ENCODE data around the gene FBXW5. TPM values are rescaled to one million over a fixed set of nuclear protein-coding genes. Genes with fewer than 3 reads are reported as not detected.

FBXW5 gene
- total and polyA plus RNA-seq, 10 of the 15 experiments (the other 5 are each of a cell fraction or from before 2014, with no cell fraction given): 0.21 to 97.3 (median 44.5) TPM

GRCh38 chr9:136978865-136979544 is 34.5 kb upstream of the FBXW5 start:
- Histone ChIP-seq H3K4me3 (no peak overlapping the region), H3K27me3 (replicated peaks in 1 of 2; ENCODE audit: control insufficient read depth in 2 of 2, insufficient read depth in 2 of 2, low read length in 1 of 2) (peaks cover 0 to 4% of the 10 kb centered on the region in 2 experiments; a peak in 3 of 4 replicates), H3K9me3 (replicated peaks; ENCODE audit: control insufficient read depth, insufficient read depth, low read length) (no peaks in the 10 kb centered on the region), H3K36me3 (ENCODE audit: control insufficient read depth in 2 of 2, insufficient read depth in 2 of 2, low read length in 1 of 2) (no peaks in the 10 kb centered on the region), H3K9ac (ENCODE audit: control insufficient read depth, insufficient read depth, low read length) (no peak overlapping the region), H4K20me1 (ENCODE audit: control insufficient read depth, insufficient read depth) (peaks cover 3% of the 10 kb centered on the region; the same call in 1 of the 2 replicates), H3K4me1 (ENCODE audit: control insufficient read depth, insufficient read depth, low read length) (no peaks in the 10 kb centered on the region), H2AFZ (ENCODE audit: control insufficient read depth, low read depth, low read length) (no peak overlapping the region), H3K79me2 (ENCODE audit: control insufficient read depth, insufficient read depth, low read length) (no peaks in the 10 kb centered on the region), H3K4me2 (ENCODE audit: control insufficient read depth, insufficient read depth) (no peak overlapping the region), H3K27ac (ENCODE audit: control insufficient read depth, insufficient read depth) (no peak overlapping the region)
- intact Hi-C loops (cut with micrococcal nuclease; ENCODE audit: unreplicated experiment) (no loop called here), in situ Hi-C loops (cut with MboI) (no loop called here)
- no TSS peak for BruUV-seq (replicated peaks)
- ChIA-PET SMC1A (ENCODE audit: uncharacterized antibody, unreplicated experiment) (no interaction called here), RAD21 (ENCODE audit: unreplicated experiment) (no interaction called here), POLR2A (no interaction called here), CTCF (no interaction called here)
- WGBS (ENCODE audit: insufficient coverage, insufficient replicate concordance, low lambda C conversion rate, missing lambda C conversion rate): 78% methylated on average over 37 of the region's 41 CpGs
- ATAC-seq (no peak), DNase-seq (ENCODE audit: low read depth, low spot score) (no peak), FAIRE-seq (no peak)
- TF ChIP-seq RB1 (IDR thresholded peaks at IDR 0.05; ENCODE audit: borderline replicate concordance): no peak

GRCh38 chr9:136978073-136978864 is 33.7 kb upstream of the FBXW5 start:
- Histone ChIP-seq H2AFZ (ENCODE audit: control insufficient read depth, low read depth, low read length) (no peak overlapping the region), H3K27ac (ENCODE audit: control insufficient read depth, insufficient read depth) (no peak overlapping the region), H3K4me2 (ENCODE audit: control insufficient read depth, insufficient read depth) (no peak overlapping the region), H3K36me3 (ENCODE audit: control insufficient read depth in 2 of 2, insufficient read depth in 2 of 2, low read length in 1 of 2) (no peaks in the 10 kb centered on the region), H4K20me1 (ENCODE audit: control insufficient read depth, insufficient read depth) (no peaks in the 10 kb centered on the region), H3K27me3 (replicated peaks in 1 of 2; ENCODE audit: control insufficient read depth in 2 of 2, insufficient read depth in 2 of 2, low read length in 1 of 2) (no peaks in the 10 kb centered on the region; a peak in 2 of 4 replicates), H3K9ac (ENCODE audit: control insufficient read depth, insufficient read depth, low read length) (no peak overlapping the region), H3K9me3 (replicated peaks; ENCODE audit: control insufficient read depth, insufficient read depth, low read length) (no peaks in the 10 kb centered on the region), H3K4me1 (ENCODE audit: control insufficient read depth, insufficient read depth, low read length) (no peaks in the 10 kb centered on the region), H3K79me2 (ENCODE audit: control insufficient read depth, insufficient read depth, low read length) (no peaks in the 10 kb centered on the region), H3K4me3 (no peak overlapping the region)
- ATAC-seq (peak; percentile 34), DNase-seq (ENCODE audit: low read depth, low spot score) (no peak), FAIRE-seq (no peak)
- no TSS peak for BruUV-seq (replicated peaks)
- 55% methylated on average over 50 of the region's 78 CpGs for WGBS (ENCODE audit: insufficient coverage, insufficient replicate concordance, low lambda C conversion rate, missing lambda C conversion rate)
- intact Hi-C loops (cut with micrococcal nuclease; ENCODE audit: unreplicated experiment) (no loop called here), in situ Hi-C loops (cut with MboI) (no loop called here)
- RAD21 ChIA-PET (ENCODE audit: unreplicated experiment): no interaction called here
- CTCF ChIA-PET: interaction anchor here (0.7 kb wide), 1 partner anchor 15 kb away, joined by 3 read pairs; no protein-coding TSS in a partner anchor
- SMC1A ChIA-PET (ENCODE audit: uncharacterized antibody, unreplicated experiment): no interaction called here
- POLR2A ChIA-PET: interaction anchor here (0.6 kb wide), 1 partner anchor 173 kb away, joined by 3 read pairs; no protein-coding TSS in a partner anchor
- no peak for TF ChIP-seq HDGF (IDR thresholded peaks at IDR 0.05)
- TF ChIP-seq CUX1 (IDR thresholded peaks at IDR 0.05; ENCODE audit: insufficient replicate concordance, low read depth, low read length): no peak
- TF ChIP-seq ZNF384 (IDR thresholded peaks at IDR 0.05; ENCODE audit: borderline replicate concordance, low read depth, low read length): no peak
- TF ChIP-seq ELK1 (IDR thresholded peaks at IDR 0.05; ENCODE audit: low read depth, low read length): no peak
- TF ChIP-seq NBN (IDR thresholded peaks at IDR 0.05): no peak
- no peak for TF ChIP-seq RUNX3 (IDR thresholded peaks at IDR 0.05; ENCODE audit: low read length)
- no peak for TF ChIP-seq TCF7 (IDR thresholded peaks at IDR 0.05; ENCODE audit: borderline replicate concordance)
- no peak for TF ChIP-seq TCF12 (IDR thresholded peaks at IDR 0.05; ENCODE audit: low read depth, low read length)
- TF ChIP-seq POU2F2 (IDR thresholded peaks at IDR 0.05; ENCODE audit: borderline replicate concordance, low read depth, low read length): no peak
